ENCODE measurements around the gene CERCAM. TPM values are rescaled to one million over a fixed set of nuclear protein-coding genes. Genes with fewer than 3 reads are reported as not detected.

Gene CERCAM
- total and polyA plus RNA-seq, 7 donors: 1.7 to 6.5 (median 2.5) TPM

Other genes with a start within 250 kb of the CERCAM start
- 100 to 1,000 TPM in 3 of 4 donors, 10 to 100 TPM in 1; 86.0 to 119 (median 109) TPM for gene CIZ1, start 229.3 kb upstream of the CERCAM start, total RNA-seq
- gene CIZ1, start 229.3 kb upstream of the CERCAM start, polyA plus RNA-seq: 10 to 100 TPM; 36.2 to 84.7 (median 49.9) TPM
- gene DNM1, start 217.5 kb upstream of the CERCAM start, total RNA-seq: 1 to 10 TPM; 1.2 to 5.4 (median 3.2) TPM
- gene DNM1, start 217.5 kb upstream of the CERCAM start, polyA plus RNA-seq: 1 to 10 TPM; 1.1 to 2.4 (median 1.5) TPM
- gene GOLGA2, start 144.8 kb upstream of the CERCAM start, total RNA-seq: 10 to 100 TPM; 63.5 to 85.3 (median 76.7) TPM
- gene GOLGA2, start 144.8 kb upstream of the CERCAM start, polyA plus RNA-seq: 10 to 100 TPM; 57.2 to 79.4 (median 72.4) TPM
- 10 to 100 TPM in 3 of 4 donors, 1 to 10 TPM in 1; 10.0 to 24.7 (median 13.0) TPM for gene SWI5, start 144.6 kb upstream of the CERCAM start, total RNA-seq
- gene SWI5, start 144.6 kb upstream of the CERCAM start, polyA plus RNA-seq: 10 to 100 TPM; 20.1 to 23.0 (median 22.6) TPM
- gene TRUB2, start 98.4 kb upstream of the CERCAM start, total RNA-seq: 10 to 100 TPM; 22.2 to 38.4 (median 32.9) TPM
- gene TRUB2, start 98.4 kb upstream of the CERCAM start, polyA plus RNA-seq: 10 to 100 TPM; 20.6 to 31.8 (median 21.0) TPM
- 10 to 100 TPM; 20.0 to 26.8 (median 23.1) TPM for gene COQ4, start 98.0 kb upstream of the CERCAM start, total RNA-seq
- gene COQ4, start 98.0 kb upstream of the CERCAM start, polyA plus RNA-seq: 10 to 100 TPM; 32.3 to 60.9 (median 45.9) TPM
- gene SLC27A4, start 80.3 kb upstream of the CERCAM start, total RNA-seq: 10 to 100 TPM; 10.4 to 26.2 (median 17.9) TPM
- gene SLC27A4, start 80.3 kb upstream of the CERCAM start, polyA plus RNA-seq: 10 to 100 TPM; 24.7 to 61.5 (median 40.1) TPM
- gene URM1, start 49.5 kb upstream of the CERCAM start, total RNA-seq: 10 to 100 TPM; 34.5 to 58.7 (median 52.3) TPM
- gene URM1, start 49.5 kb upstream of the CERCAM start, polyA plus RNA-seq: 100 to 1,000 TPM in 1 of 3 donors, 10 to 100 TPM in 2; 57.9 to 111 (median 88.1) TPM
- gene ODF2, start 35.1 kb downstream of the CERCAM start, total RNA-seq: 10 to 100 TPM in 1 of 4 donors, 1 to 10 TPM in 3; 6.7 to 12.3 (median 7.4) TPM
- gene ODF2, start 35.1 kb downstream of the CERCAM start, polyA plus RNA-seq: 10 to 100 TPM in 2 of 3 donors, 1 to 10 TPM in 1; 9.6 to 20.5 (median 14.2) TPM
- gene GLE1, start 83.9 kb downstream of the CERCAM start, total RNA-seq: 10 to 100 TPM; 16.1 to 25.7 (median 23.5) TPM
- gene GLE1, start 83.9 kb downstream of the CERCAM start, polyA plus RNA-seq: 10 to 100 TPM; 10.3 to 29.5 (median 13.2) TPM
- 10 to 100 TPM; 42.6 to 91.4 (median 56.2) TPM for gene SPTAN1, start 131.7 kb downstream of the CERCAM start, total RNA-seq
- gene SPTAN1, start 131.7 kb downstream of the CERCAM start, polyA plus RNA-seq: 10 to 100 TPM; 18.1 to 30.7 (median 26.4) TPM
- gene DYNC2I2, start 236.0 kb downstream of the CERCAM start, total RNA-seq: 10 to 100 TPM in 2 of 4 donors, 1 to 10 TPM in 2; 6.3 to 10.3 (median 8.6) TPM
- 10 to 100 TPM; 19.0 to 29.1 (median 25.0) TPM for gene DYNC2I2, start 236.0 kb downstream of the CERCAM start, polyA plus RNA-seq

Data from psoas muscle (tissue), 7 donors.